ENCODE results near the gene LRP5.

LRP5 gene

GRCh38 chr11:68347841-68348240 is 35.5 kb downstream of the LRP5 start:
- DNase-seq = no peak

GRCh38 chr11:68349461-68350249 is 37.3 kb downstream of the LRP5 start:
- no peak for DNase-seq

- no peak for DNase-seq
These were observed 38.5 kb downstream of the LRP5 start for GRCh38 chr11:68350759-68351449.

- no peak for DNase-seq
These were observed 39.3 kb downstream of the LRP5 start for GRCh38 chr11:68351450-68352275.

- no peak for DNase-seq
These were observed 40.2 kb downstream of the LRP5 start for GRCh38 chr11:68352591-68352990.

- no peak for DNase-seq
These were observed 40.7 kb downstream of the LRP5 start for GRCh38 chr11:68353118-68353517.

- DNase-seq = no peak
These were observed 41.3 kb downstream of the LRP5 start for GRCh38 chr11:68353669-68354068.

- no peak for DNase-seq
These were observed 41.9 kb downstream of the LRP5 start for GRCh38 chr11:68354148-68354872.

GRCh38 chr11:68355471-68355870 is 43.1 kb downstream of the LRP5 start:
- DNase-seq = no peak

- DNase-seq = no peak
These were observed 45.2 kb downstream of the LRP5 start for GRCh38 chr11:68357568-68357967.

- no peak for DNase-seq
These were observed 46.0 kb downstream of the LRP5 start for GRCh38 chr11:68358416-68358815.

- no peak for DNase-seq
These were observed 49.3 kb downstream of the LRP5 start for GRCh38 chr11:68361702-68362101.

- no peak for DNase-seq
These were observed 50.5 kb downstream of the LRP5 start for GRCh38 chr11:68362801-68363379.

- DNase-seq = no peak
These were observed 51.4 kb downstream of the LRP5 start for GRCh38 chr11:68363776-68364175.

GRCh38 chr11:68364581-68364980 is 52.2 kb downstream of the LRP5 start:
- DNase-seq = no peak

GRCh38 chr11:68365943-68366435 is 53.6 kb downstream of the LRP5 start:
- no peak for DNase-seq

- no peak for DNase-seq
These were observed 54.9 kb downstream of the LRP5 start for GRCh38 chr11:68367252-68367651.

GRCh38 chr11:68369756-68370155 is 57.4 kb downstream of the LRP5 start:
- no peak for DNase-seq

- DNase-seq = no peak
These were observed 58.1 kb downstream of the LRP5 start for GRCh38 chr11:68370211-68371111.

- DNase-seq = no peak
These were observed 59.0 kb downstream of the LRP5 start for GRCh38 chr11:68371171-68372041.
